ENCODE results near the gene CFHR5. TPM values are rescaled to one million over a fixed set of nuclear protein-coding genes. Genes with fewer than 3 reads are reported as not detected.
"Not testable (repeated sequence)": the region's sequence is repeated elsewhere in the genome, so short reads cannot be mapped to it uniquely, and the experiment has no call there.

CFHR5 gene
- total RNA-seq, 2 donors from 2014 or later, result not detected

GRCh38 chr1:196980859-196981258 is 3.5 kb downstream of the CFHR5 start:
- no peak for TF ChIP-seq CTCF (conservative IDR thresholded peaks at IDR 0.05)
- no peak overlapping the region for H3K27ac Mint-ChIP-seq
- Histone ChIP-seq H3K27me3 (ENCODE audit: control insufficient read depth, insufficient read depth, low read length, poor library complexity, severe bottlenecking) (no peaks in the 10 kb centered on the region), H3K27ac (ENCODE audit: low read depth, low read length) (no peak overlapping the region), H3K9ac (ENCODE audit: extremely low read depth, low read length, poor library complexity, severe bottlenecking) (no peak overlapping the region), H3K36me3 (ENCODE audit: control insufficient read depth, insufficient read depth, low read length) (no peaks in the 10 kb centered on the region), H3K9me3 (ENCODE audit: control insufficient read depth, low read length) (no peaks in the 10 kb centered on the region), H3K4me1 (ENCODE audit: control insufficient read depth, insufficient read depth, low read length) (no peaks in the 10 kb centered on the region), H3K4me3 (ENCODE audit: low read length) (no peak overlapping the region)
- DNase-seq, result no peak
- H3K4me3 Mint-ChIP-seq, result no peak overlapping the region
- peaks cover 5% of the 10 kb centered on the region for H3K4me1 Mint-ChIP-seq
- H3K27me3 Mint-ChIP-seq (ENCODE audit: insufficient read depth), result peaks cover 2% of the 10 kb centered on the region
- H3K9me3 Mint-ChIP-seq, result no peaks in the 10 kb centered on the region
- no CpG with 5 or more reads among the region's 1 CpG for WGBS, 2 experiments (ENCODE audit: insufficient coverage in 1 of 2, insufficient read length in 1 of 2)
- H3K36me3 Mint-ChIP-seq (ENCODE audit: low read depth), result no peaks in the 10 kb centered on the region

DNA sequence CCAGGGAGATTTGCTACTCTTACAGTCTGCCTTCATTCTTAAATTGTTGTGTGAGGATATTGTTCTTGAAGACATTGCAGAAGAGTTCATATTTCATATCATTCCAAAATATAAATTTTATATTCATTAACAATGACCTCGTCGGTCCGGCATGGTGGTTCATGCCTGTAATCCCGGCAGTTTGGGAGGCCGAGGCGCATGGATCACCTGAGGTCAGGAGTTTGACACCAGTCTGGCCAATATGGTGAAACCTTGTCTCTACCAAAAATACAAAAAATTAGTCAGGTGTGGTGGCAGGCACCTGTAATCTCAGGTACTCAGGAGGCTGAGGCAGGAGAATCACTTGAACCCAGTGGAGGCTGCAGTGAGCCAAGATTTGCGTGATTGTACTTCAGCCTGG is 4.9 kb downstream of the CFHR5 start:
- not testable (repeated sequence) for H3K27ac ChIP-seq (ENCODE audit: low read depth, low read length); H3K4me3 ChIP-seq (ENCODE audit: low read length); H3K9me3 ChIP-seq (ENCODE audit: control insufficient read depth, low read length); H3K27me3 ChIP-seq (ENCODE audit: control insufficient read depth, insufficient read depth, low read length, poor library complexity, severe bottlenecking); H3K36me3 Mint-ChIP-seq (ENCODE audit: low read depth); H3K36me3 ChIP-seq (ENCODE audit: control insufficient read depth, insufficient read depth, low read length); H3K9ac ChIP-seq (ENCODE audit: extremely low read depth, low read length, poor library complexity, severe bottlenecking); H3K27ac Mint-ChIP-seq; H3K9me3 Mint-ChIP-seq; DNase-seq; H3K4me3 Mint-ChIP-seq; H3K4me1 ChIP-seq (ENCODE audit: control insufficient read depth, insufficient read depth, low read length); H3K27me3 Mint-ChIP-seq (ENCODE audit: insufficient read depth); H3K4me1 Mint-ChIP-seq
- WGBS, 2 experiments (ENCODE audit: insufficient coverage in 1 of 2, insufficient read length in 1 of 2), result 94 to 97% methylated on average over 6 to 7 of the region's 7 CpGs

- H3K4me1 ChIP-seq (ENCODE audit: control insufficient read depth, insufficient read depth, low read length); H3K27ac ChIP-seq (ENCODE audit: low read depth, low read length); H3K36me3 ChIP-seq (ENCODE audit: control insufficient read depth, insufficient read depth, low read length); H3K4me3 Mint-ChIP-seq; H3K27me3 Mint-ChIP-seq (ENCODE audit: insufficient read depth); H3K9ac ChIP-seq (ENCODE audit: extremely low read depth, low read length, poor library complexity, severe bottlenecking); H3K4me1 Mint-ChIP-seq; H3K36me3 Mint-ChIP-seq (ENCODE audit: low read depth); H3K9me3 ChIP-seq (ENCODE audit: control insufficient read depth, low read length); H3K4me3 ChIP-seq (ENCODE audit: low read length); H3K27me3 ChIP-seq (ENCODE audit: control insufficient read depth, insufficient read depth, low read length, poor library complexity, severe bottlenecking): not testable (repeated sequence)
- Mint-ChIP-seq H3K9me3 (peaks cover 10% of the 10 kb centered on the region), H3K27ac (peak overlapping the region; percentile 78)
- 64% methylated on average over 9 of the region's 11 CpGs; no CpG with 5 or more reads in 1 of the 2 experiments for WGBS, 2 experiments (ENCODE audit: insufficient coverage in 1 of 2, insufficient read length in 1 of 2)
- peak; percentile 93 for DNase-seq
Observed at GRCh38 chr1:196991919-196992651, 14.7 kb downstream of the CFHR5 start.

DNA sequence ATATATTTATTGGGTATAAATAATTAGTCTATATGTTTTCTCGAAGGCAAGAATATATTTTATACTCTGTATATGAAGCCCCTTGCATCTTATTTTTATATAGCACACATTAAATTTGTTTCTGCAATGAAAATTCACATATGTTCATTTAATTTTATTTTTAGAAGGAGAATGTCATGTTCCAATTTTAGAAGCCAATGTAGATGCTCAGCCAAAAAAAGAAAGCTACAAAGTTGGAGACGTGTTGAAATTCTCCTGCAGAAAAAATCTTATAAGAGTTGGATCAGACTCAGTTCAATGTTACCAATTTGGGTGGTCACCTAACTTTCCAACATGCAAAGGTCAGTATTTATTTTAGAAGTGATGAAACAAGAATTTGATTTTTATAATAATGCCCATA is 16.6 kb downstream of the CFHR5 start:
- no peaks in the 10 kb centered on the region for H3K4me1 ChIP-seq (ENCODE audit: control insufficient read depth, insufficient read depth, low read length)
- Mint-ChIP-seq H3K27ac (no peak overlapping the region), H3K36me3 (ENCODE audit: low read depth) (no peaks in the 10 kb centered on the region), H3K9me3 (peaks cover 10% of the 10 kb centered on the region), H3K4me3 (no peak overlapping the region), H3K27me3 (ENCODE audit: insufficient read depth) (peaks cover 2% of the 10 kb centered on the region), H3K4me1 (peaks cover 8% of the 10 kb centered on the region)
- no peak overlapping the region for H3K4me3 ChIP-seq (ENCODE audit: low read length)
- H3K36me3 ChIP-seq (ENCODE audit: control insufficient read depth, insufficient read depth, low read length), result no peaks in the 10 kb centered on the region
- H3K9ac ChIP-seq (ENCODE audit: extremely low read depth, low read length, poor library complexity, severe bottlenecking), result no peak overlapping the region
- TF ChIP-seq CTCF (conservative IDR thresholded peaks at IDR 0.05), result no peak
- no peak overlapping the region for H3K27ac ChIP-seq (ENCODE audit: low read depth, low read length)
- no peaks in the 10 kb centered on the region for H3K27me3 ChIP-seq (ENCODE audit: control insufficient read depth, insufficient read depth, low read length, poor library complexity, severe bottlenecking)
- WGBS, 2 experiments (ENCODE audit: insufficient coverage in 1 of 2, insufficient read length in 1 of 2), result 89 to 100% methylated on average over 1 of the region's 2 CpGs
- no peaks in the 10 kb centered on the region for H3K9me3 ChIP-seq (ENCODE audit: control insufficient read depth, low read length)
- DNase-seq, result no peak
